GM18502 (cell line): ENCODE measurements around the gene SCAP.
"Not testable (repeated sequence)": the region's sequence is repeated elsewhere in the genome, so short reads cannot be mapped to it uniquely, and the experiment has no call there.

Experiments
- ATAC-seq: cut with Tn5 transposase; IDR thresholded peaks from one replicate; pipeline ENCODE4 v1.9.1; 2021; ENCODE audit warnings: mild to moderate bottlenecking; ENCODE audit not compliant: unreplicated experiment, poor library complexity

The SCAP gene

GRCh38 chr3:47482366-47482765 is 6.6 kb upstream of the SCAP start:
- no peak for ATAC-seq

- not testable (repeated sequence) for ATAC-seq
Measured at GRCh38 chr3:47481763-47482162, 6.0 kb upstream of the SCAP start.

GRCh38 chr3:47480267-47480666 is 4.5 kb upstream of the SCAP start:
- not testable (repeated sequence) for ATAC-seq

GRCh38 chr3:47479826-47480160 is 4.1 kb upstream of the SCAP start:
- ATAC-seq, result no peak

- no peak for ATAC-seq
Measured at GRCh38 chr3:47478022-47478421, 2.3 kb upstream of the SCAP start.

GRCh38 chr3:47476644-47477199 is 981 bp upstream of the SCAP start:
- ATAC-seq, result no peak

- ATAC-seq, result no peak
Measured at GRCh38 chr3:47476330-47476626, 537 bp upstream of the SCAP start.

GRCh38 chr3:47475029-47475569 is 642 bp downstream of the SCAP start:
- no peak for ATAC-seq

GRCh38 chr3:47473391-47473790 is 2.4 kb downstream of the SCAP start:
- ATAC-seq, result no peak

GRCh38 chr3:47469616-47470015 is 6.1 kb downstream of the SCAP start:
- no peak for ATAC-seq

- ATAC-seq, result not testable (repeated sequence)
Measured at GRCh38 chr3:47468315-47468714, 7.4 kb downstream of the SCAP start.

- no peak for ATAC-seq
Measured at GRCh38 chr3:47464588-47464987, 11.2 kb downstream of the SCAP start.

- ATAC-seq, result not testable (repeated sequence)
Measured at GRCh38 chr3:47459534-47460085, 16.1 kb downstream of the SCAP start.

GRCh38 chr3:47456984-47457383 is 18.8 kb downstream of the SCAP start:
- no peak for ATAC-seq

- no peak for ATAC-seq
Measured at GRCh38 chr3:47455806-47456452, 19.8 kb downstream of the SCAP start.

GRCh38 chr3:47452453-47453215 is 23.1 kb downstream of the SCAP start:
- ATAC-seq, result no peak

- ATAC-seq, result no peak
Measured at GRCh38 chr3:47444103-47444502, 31.6 kb downstream of the SCAP start.

- ATAC-seq, result no peak
Measured at GRCh38 chr3:47443611-47443995, 32.1 kb downstream of the SCAP start.

- no peak for ATAC-seq
Measured at GRCh38 chr3:47441796-47442551, 33.8 kb downstream of the SCAP start.

GRCh38 chr3:47440131-47440530 is 35.6 kb downstream of the SCAP start:
- ATAC-seq, result no peak

- no peak for ATAC-seq
Measured at GRCh38 chr3:47436180-47436579, 39.6 kb downstream of the SCAP start.
